Measurements from ENCODE around the gene MINK1. TPM values are rescaled to one million over a fixed set of nuclear protein-coding genes. Genes with fewer than 3 reads are reported as not detected.

MINK1 gene
- total and polyA plus RNA-seq, 2 of the 8 experiments (the other 6 are each of a cell fraction or from before 2014, with no cell fraction given) = 26.9 to 77.7 TPM

GRCh38 chr17:4806777-4807604, 26.1 kb upstream of the MINK1 start, which contains the start of gene PLD2:
Gene PLD2 (plus strand): TSS chr17:4807152. CDS start chr17:4807773, 621 bp downstream.
- Histone ChIP-seq H3K9ac (replicated peaks in 1 of 4; ENCODE audit: extremely low read depth in 1 of 4, low read depth in 3 of 4, low read length in 3 of 4) (peak within 1 kb of the TSS; percentile 49 to 79 (median 67)), H4K8ac (ENCODE audit: extremely low read depth, insufficient read depth, low read length) (peak within 1 kb of the TSS; percentile 65; the same call in 1 of the 2 replicates), H3K56ac (replicated peaks; ENCODE audit: insufficient read length, low read depth, low read length) (peak within 1 kb of the TSS; percentile 46), H3K36me3 (ENCODE audit: control insufficient read depth in 2 of 4, insufficient read depth in 4 of 4, low read length in 3 of 4) (peaks cover 0 to 22% (median 5%) of the 10 kb centered on the region in 4 experiments; a peak in 5 of 8 replicates), H3K23ac (ENCODE audit: insufficient read length) (no peak within 1 kb of the TSS), H3K27ac (ENCODE audit: low read depth, low read length) (no peak within 1 kb of the TSS; the same call in 1 of the 2 replicates), H4K20me1 (replicated peaks in 1 of 2; ENCODE audit: control insufficient read depth in 1 of 2, insufficient read depth in 2 of 2, low read length in 2 of 2) (no peaks in the 10 kb centered on the region), H3K4me3 (ENCODE audit: extremely low read depth in 1 of 4, insufficient read depth in 2 of 4, low read depth in 3 of 4, low read length in 4 of 4) (peak within 1 kb of the TSS; percentile 68 to 97 (median 79)), H2BK12ac (ENCODE audit: low read depth, low read length) (peak within 1 kb of the TSS; percentile 39; the same call in 1 of the 2 replicates), H2BK20ac (ENCODE audit: low read length) (no peak within 1 kb of the TSS), H2AFZ (ENCODE audit: low read length) (peak within 1 kb of the TSS; percentile 98), H4K91ac (replicated peaks; ENCODE audit: insufficient read length, low read length) (peak within 1 kb of the TSS; percentile 30), H2BK15ac (ENCODE audit: low read length) (no peak within 1 kb of the TSS), H3K23me2 (ENCODE audit: low read depth, low read length) (peaks cover 6% of the 10 kb centered on the region; the same call in 1 of the 2 replicates), H3K79me2 (ENCODE audit: control insufficient read depth in 1 of 2, insufficient read depth in 2 of 2, low read length in 2 of 2) (0 out of 4 replicates have a peak, but pooled peaks cover 0 to 3% of the 10 kb centered on the region in 2 experiments), H2AK5ac (ENCODE audit: low read depth, low read length) (no peak within 1 kb of the TSS), H4K5ac (ENCODE audit: insufficient read length, low read depth, low read length) (no peak within 1 kb of the TSS), H3K14ac (ENCODE audit: insufficient read length) (no peak within 1 kb of the TSS), H3K79me1 (ENCODE audit: low read depth, low read length) (no peaks in the 10 kb centered on the region), H2BK120ac (replicated peaks; ENCODE audit: low read depth, low read length) (no peak within 1 kb of the TSS), H3K4me2 (ENCODE audit: insufficient read depth in 1 of 2, low read depth in 2 of 2, low read length in 2 of 2) (peak within 1 kb of the TSS; percentile 75 to 91), H3K4me1 (replicated peaks in 1 of 4; ENCODE audit: control insufficient read depth in 3 of 4, insufficient read depth in 4 of 4, low read length in 3 of 4) (peaks cover 0 to 5% (median 4%) of the 10 kb centered on the region in 4 experiments; a peak in 3 of 7 replicates), H3K27me3 (replicated peaks in 1 of 4; ENCODE audit: control insufficient read depth in 3 of 4, extremely low read depth in 1 of 4, insufficient read depth in 3 of 4, low read length in 3 of 4) (no peaks in the 10 kb centered on the region; a peak in 1 of 7 replicates), H3K18ac (ENCODE audit: extremely low read depth, low read length) (peak within 1 kb of the TSS; percentile 48), H3K9me3 (ENCODE audit: insufficient read depth in 2 of 2, low read depth in 1 of 2, low read length in 1 of 2) (no peaks in the 10 kb centered on the region), H2BK5ac (ENCODE audit: low read depth, low read length) (no peak within 1 kb of the TSS), H3K4ac (replicated peaks; ENCODE audit: insufficient read length, low read depth, low read length) (no peak within 1 kb of the TSS)
- ChIA-PET CTCF (ENCODE audit: partially characterized antibody) (interaction anchor here (0.8 to 3.0 kb wide), 8 partner anchors 16 to 227 kb away, joined by 3 to 14 read pairs (median 4); partner anchors contain the start of gene ARRB2), POLR2A (ENCODE audit: partially characterized antibody) (interaction anchor here (0.6 to 3.2 kb wide), 17 partner anchors 10 to 133 kb away, joined by 3 to 25 read pairs (median 4); partner anchors contain the start of genes GLTPD2, PSMB6, RNF167 and SLC25A11)
- WGBS, 2 experiments (ENCODE audit: extremely low coverage in 1 of 2, insufficient coverage in 1 of 2, insufficient read length in 1 of 2, insufficient replicate concordance in 2 of 2, low coverage in 1 of 2, low lambda C conversion rate in 2 of 2, missing lambda C conversion rate in 1 of 2) = 1% methylated on average over 24 of the region's 106 CpGs; no CpG with 5 or more reads in 1 of the 2 experiments
- no peak for FAIRE-seq
- DNase-seq (ENCODE audit: low read depth in 1 of 2, low spot score in 2 of 2) = peak in 1 of 2 experiments; percentile 89
- TF ChIP-seq SIRT6 (IDR thresholded peaks at IDR 0.05; ENCODE audit: low read length) (no peak), TAF1 (IDR thresholded peaks at IDR 0.05; ENCODE audit: low read depth, low read length) (peak; percentile 37; the same call in 1 of the 2 replicates), POLR2A (IDR thresholded peaks at IDR 0.05; ENCODE audit: control extremely low read depth in 1 of 2, low read depth in 2 of 2, low read length in 2 of 2) (peak in 1 of 2 experiments; percentile 70; a peak in 2 of 3 replicates), CTBP2 (IDR thresholded peaks at IDR 0.05; ENCODE audit: borderline replicate concordance, insufficient read depth, insufficient read length, low read length) (no peak), PHF8 (conservative IDR thresholded peaks at IDR 0.05; ENCODE audit: low read depth, low read length) (peak; percentile 72), SIN3A (conservative IDR thresholded peaks at IDR 0.05 in 1 of 2, IDR thresholded peaks at IDR 0.05 in 1 of 2; ENCODE audit: low read depth in 1 of 2, low read length in 2 of 2) (peak in 1 of 2 experiments; percentile 41; a peak in 1 of 4 replicates), SP4 (IDR thresholded peaks at IDR 0.05; ENCODE audit: low read length) (no peak), SAP30 (IDR thresholded peaks at IDR 0.05; ENCODE audit: insufficient read depth, insufficient replicate concordance, low read length) (no peak), EZH2 (IDR thresholded peaks at IDR 0.05; ENCODE audit: low read depth, low read length, severe bottlenecking) (no peak), TEAD4 (IDR thresholded peaks at IDR 0.05; ENCODE audit: low read depth, low read length) (peak; percentile 14; the same call in 1 of the 2 replicates)
